Prostate gland (tissue), 2 donors: ENCODE results near the gene SEC23A. TPM values are rescaled to one million over a fixed set of nuclear protein-coding genes. Genes with fewer than 3 reads are reported as not detected.
"Not testable (repeated sequence)": the region's sequence is repeated elsewhere in the genome, so short reads cannot be mapped to it uniquely, and the experiment has no call there.

Experiments used
- DNase-seq: peaks from one replicate; pipeline ENCODE4 v3.0.0-alpha.2; 2019; ENCODE audit warnings: low spot score
- H3K27ac ChIP-seq, 2 donors: fragments of 200-600 bp; sonication (generic); 2 replicates each; pipeline ENCODE4 v1.5.1; 2017 to 2019
- H3K27me3 ChIP-seq: fragments of 200-600 bp; sonication (generic); replicated peaks from 2 replicates; pipeline ENCODE4 v1.5.1; 2019; ENCODE audit not compliant: insufficient read depth
- H3K36me3 ChIP-seq, 2 donors: fragments of 200-600 bp; sonication (generic); 1 replicate in 1 of 2; 2 replicates in 1 of 2; pipeline versions ENCODE4 v1.5.1 to v1.8.1; 2017 to 2019
- H3K4me1 ChIP-seq: fragments of 200-600 bp; sonication (generic); replicated peaks from 2 replicates; pipeline ENCODE4 v1.5.1; 2019
- H3K4me3 ChIP-seq, 2 donors: fragments of 200-600 bp; sonication (generic); 2 replicates each; pipeline ENCODE4 v1.5.1; 2017 to 2019
- H3K9me3 ChIP-seq: fragments of 200-600 bp; sonication (generic); 2 replicates; pipeline ENCODE4 v1.5.1; 2017
- CTCF ChIP-seq, 4 experiments: fragments of 200-600 bp in 2 of 4; fragments of 450-650 bp in 2 of 4; sonication (generic) in 2 of 4; IDR thresholded peaks; 1 replicate in 3 of 4; 2 replicates in 1 of 4; pipeline ENCODE4 v1.5.1; 2016 to 2019; ENCODE audit warnings: antibody characterized with exemption in 4 of 4, mild to moderate bottlenecking in 2 of 4, moderate library complexity in 2 of 4
- POLR2A ChIP-seq: fragments of 450-650 bp; IDR thresholded peaks from one replicate; pipeline ENCODE4 v1.6.1; 2016; ENCODE audit warnings: antibody characterized with exemption, mild to moderate bottlenecking
- POLR2AphosphoS5 ChIP-seq: sonication (generic); formaldehyde crosslinking; IDR thresholded peaks from one replicate; pipeline ENCODE4 v1.6.1; 2017; ENCODE audit warnings: antibody characterized with exemption
- WGBS: methylation state at CpG from one replicate; pipeline ENCODE4 v1.1.5; 2018; 5-methylcytosine and 5-hydroxymethylcytosine counted together
- intact Hi-C: fragments of 100-400 bp; cut with DNase I; formaldehyde crosslinking; loops from one replicate; pipeline ENCODE4 v1.14.2; 2022
- total RNA-seq, 2 donors: library from RNA; depleted of rRNA; stranded (reverse); fragments of >200 nt; gene quantifications; one replicate each; pipeline ENCODE4 v1.1.0, GENCODE V29; 2016

The SEC23A gene
- total RNA-seq, 2 donors from 2014 or later: 54.7 to 102 TPM

- 85% methylated on average over 12 of the region's 12 CpGs for WGBS
- Histone ChIP-seq H3K9me3 (no peaks in the 10 kb centered on the region), H3K27me3 (no peaks in the 10 kb centered on the region), H3K4me1 (no peaks in the 10 kb centered on the region), H3K27ac (no peak overlapping the region), H3K4me3 (no peak overlapping the region), H3K36me3 (no peaks in the 10 kb centered on the region)
- DNase-seq: no peak
- TF ChIP-seq POLR2AphosphoS5: no peak
- no peak for TF ChIP-seq CTCF (IDR thresholded peaks at IDR 0.05)
- TF ChIP-seq POLR2A: no peak
- intact Hi-C loops: no loop called here
These were observed 78.8 kb downstream of the SEC23A start for GRCh38 chr14:39023939-39024871.

GRCh38 chr14:39017096-39018016 lies 85.7 kb downstream of the SEC23A start:
- not testable (repeated sequence) for H3K9me3 ChIP-seq, H3K36me3 ChIP-seq, H3K27me3 ChIP-seq, H3K4me3 ChIP-seq, H3K27ac ChIP-seq, DNase-seq, H3K4me1 ChIP-seq
- intact Hi-C loops: loop anchor here (5.0 kb wide), 1 partner anchor 295 kb away; no protein-coding TSS in a partner anchor
- 72% methylated on average over 33 of the region's 33 CpGs for WGBS

- 69% methylated on average over 4 of the region's 4 CpGs for WGBS
- H3K4me3 ChIP-seq: no peak overlapping the region
- TF ChIP-seq POLR2A (no peak), CTCF (IDR thresholded peaks at IDR 0.05) (no peak), POLR2AphosphoS5 (no peak)
- H3K4me1 ChIP-seq: no peaks in the 10 kb centered on the region
- no peaks in the 10 kb centered on the region for H3K27me3 ChIP-seq
- intact Hi-C loops: loop anchor here (5.0 kb wide), 1 partner anchor 294 kb away; no protein-coding TSS in a partner anchor
- no peaks in the 10 kb centered on the region for H3K9me3 ChIP-seq
- H3K27ac ChIP-seq: no peak overlapping the region
- H3K36me3 ChIP-seq: no peaks in the 10 kb centered on the region
- no peak for DNase-seq
These were observed 86.3 kb downstream of the SEC23A start for GRCh38 chr14:39016733-39017095.

GRCh38 chr14:39015964-39016577 lies 87.0 kb downstream of the SEC23A start:
- H3K9me3 ChIP-seq: no peaks in the 10 kb centered on the region
- WGBS: 94% methylated on average over 3 of the region's 3 CpGs
- intact Hi-C loops: loop anchor here (5.0 kb wide), 1 partner anchor 294 kb away; no protein-coding TSS in a partner anchor
- no peak for DNase-seq
- no peak overlapping the region for H3K27ac ChIP-seq
- no peaks in the 10 kb centered on the region for H3K27me3 ChIP-seq
- no peak for TF ChIP-seq POLR2AphosphoS5
- no peak for TF ChIP-seq CTCF (IDR thresholded peaks at IDR 0.05)
- TF ChIP-seq POLR2A: no peak
- H3K36me3 ChIP-seq: no peaks in the 10 kb centered on the region
- no peak overlapping the region for H3K4me3 ChIP-seq
- no peaks in the 10 kb centered on the region for H3K4me1 ChIP-seq
